Memory B cell (primary cell): ENCODE measurements around the gene SPINT3.
"Not testable (repeated sequence)": the region's sequence is repeated elsewhere in the genome, so short reads cannot be mapped to it uniquely, and the experiment has no call there.

Experiments used
- ATAC-seq: fragments of 150-1000 bp; cut with Tn5 transposase; 2 replicates; pipeline ENCODE4 v1.10.0; 2021; ENCODE audit warnings: low read depth, mild to moderate bottlenecking, moderate library complexity
- DNase-seq, 2 donors: peaks; one replicate each; pipeline ENCODE4 v3.0.0; 2022; ENCODE audit warnings: low spot score in 2 of 2
- H3K27ac Mint-ChIP-seq: one replicate; pipeline ENCODE4 v1.8.0; 2022; ENCODE audit warnings: mild to moderate bottlenecking, moderate library complexity, mixed read lengths
- H3K27me3 Mint-ChIP-seq: one replicate; pipeline ENCODE4 v1.8.0; 2022; ENCODE audit warnings: mixed read lengths
- H3K36me3 Mint-ChIP-seq: one replicate; pipeline ENCODE4 v1.8.0; 2022; ENCODE audit warnings: mild to moderate bottlenecking, mixed read lengths
- H3K4me1 Mint-ChIP-seq: one replicate; pipeline ENCODE4 v1.8.0; 2022; ENCODE audit warnings: mixed read lengths
- H3K4me3 Mint-ChIP-seq: one replicate; pipeline ENCODE4 v1.8.0; 2022; ENCODE audit warnings: mild to moderate bottlenecking, moderate library complexity, mixed read lengths
- H3K9me3 Mint-ChIP-seq: one replicate; pipeline ENCODE4 v1.8.0; 2022; ENCODE audit warnings: mixed read lengths

SPINT3 gene

DNA sequence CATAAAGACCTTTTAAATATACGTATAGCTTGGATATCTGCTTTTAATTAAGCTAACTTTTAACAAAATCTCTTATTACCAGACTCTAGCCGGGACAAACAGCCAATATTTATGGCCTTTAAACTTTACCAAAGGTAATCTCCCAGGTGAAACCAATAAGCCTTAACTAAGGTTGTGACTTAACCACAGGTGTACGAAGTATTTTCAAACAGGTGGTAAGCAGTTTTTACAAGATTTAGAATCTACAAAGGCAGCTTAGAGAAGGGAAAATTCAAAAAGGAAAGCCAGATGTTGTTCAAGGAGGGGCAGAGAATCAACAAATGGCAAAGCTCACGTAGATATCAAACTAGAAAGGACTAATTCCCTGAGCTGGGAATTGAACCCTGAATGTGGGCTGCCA is 30.0 kb downstream of the SPINT3 start:
- H3K36me3 Mint-ChIP-seq = no peaks in the 10 kb centered on the region
- no peaks in the 10 kb centered on the region for H3K9me3 Mint-ChIP-seq
- DNase-seq (no peak), ATAC-seq (no peak)
- H3K27me3 Mint-ChIP-seq = peaks cover 13% of the 10 kb centered on the region
- no peak overlapping the region for H3K27ac Mint-ChIP-seq
- no peak overlapping the region for H3K4me3 Mint-ChIP-seq
- peaks cover 2% of the 10 kb centered on the region for H3K4me1 Mint-ChIP-seq

DNA sequence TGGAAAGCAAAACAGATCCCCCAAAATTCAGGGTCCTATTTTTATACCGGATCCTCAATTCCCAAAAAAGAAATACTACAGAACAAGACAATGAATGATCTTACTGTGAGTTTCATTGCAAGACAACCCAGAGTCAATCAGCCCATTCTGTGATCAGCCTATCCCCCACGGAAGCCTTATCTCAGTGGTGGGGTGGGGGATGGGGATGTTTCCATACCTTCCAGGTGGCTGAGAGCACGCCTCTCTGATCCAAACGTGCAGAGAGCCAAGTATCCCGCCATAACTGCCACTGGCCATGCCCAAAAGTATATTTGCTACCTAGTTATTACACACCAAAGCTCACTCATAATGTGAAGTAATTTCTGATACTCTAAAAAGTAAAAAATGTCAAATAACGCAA is 30.7 kb downstream of the SPINT3 start:
- no peak overlapping the region for H3K4me3 Mint-ChIP-seq
- ATAC-seq = no peak

DNA sequence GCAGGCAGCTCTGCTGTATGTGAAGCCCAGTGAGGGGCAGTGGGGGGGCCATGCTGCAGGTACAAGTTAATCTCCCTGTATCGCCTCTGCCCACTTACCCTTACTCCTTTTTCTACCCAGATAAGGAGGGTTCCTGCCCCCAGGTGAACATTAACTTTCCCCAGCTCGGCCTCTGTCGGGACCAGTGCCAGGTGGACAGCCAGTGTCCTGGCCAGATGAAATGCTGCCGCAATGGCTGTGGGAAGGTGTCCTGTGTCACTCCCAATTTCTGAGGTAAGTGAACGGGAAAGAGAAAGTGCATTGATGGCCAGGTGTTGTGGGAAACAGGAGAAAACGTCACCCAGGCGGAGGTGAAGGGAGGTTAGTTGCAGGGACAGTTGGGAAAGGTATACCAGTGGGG is 35.6 kb downstream of the SPINT3 start:
- H3K4me1 Mint-ChIP-seq = no peaks in the 10 kb centered on the region
- H3K36me3 Mint-ChIP-seq = no peaks in the 10 kb centered on the region
- peaks cover 19% of the 10 kb centered on the region for H3K27me3 Mint-ChIP-seq
- no peak overlapping the region for H3K27ac Mint-ChIP-seq
- DNase-seq (no peak), ATAC-seq (no peak)
- H3K9me3 Mint-ChIP-seq = no peaks in the 10 kb centered on the region
- no peak overlapping the region for H3K4me3 Mint-ChIP-seq

More for the DNA sequence above, 30.7 kb downstream of the SPINT3 start:
- no peak for DNase-seq
- H3K27me3 Mint-ChIP-seq = peaks cover 17% of the 10 kb centered on the region
- H3K36me3 Mint-ChIP-seq = no peaks in the 10 kb centered on the region
- no peaks in the 10 kb centered on the region for H3K9me3 Mint-ChIP-seq
- peaks cover 2% of the 10 kb centered on the region for H3K4me1 Mint-ChIP-seq
- H3K27ac Mint-ChIP-seq = no peak overlapping the region

DNA sequence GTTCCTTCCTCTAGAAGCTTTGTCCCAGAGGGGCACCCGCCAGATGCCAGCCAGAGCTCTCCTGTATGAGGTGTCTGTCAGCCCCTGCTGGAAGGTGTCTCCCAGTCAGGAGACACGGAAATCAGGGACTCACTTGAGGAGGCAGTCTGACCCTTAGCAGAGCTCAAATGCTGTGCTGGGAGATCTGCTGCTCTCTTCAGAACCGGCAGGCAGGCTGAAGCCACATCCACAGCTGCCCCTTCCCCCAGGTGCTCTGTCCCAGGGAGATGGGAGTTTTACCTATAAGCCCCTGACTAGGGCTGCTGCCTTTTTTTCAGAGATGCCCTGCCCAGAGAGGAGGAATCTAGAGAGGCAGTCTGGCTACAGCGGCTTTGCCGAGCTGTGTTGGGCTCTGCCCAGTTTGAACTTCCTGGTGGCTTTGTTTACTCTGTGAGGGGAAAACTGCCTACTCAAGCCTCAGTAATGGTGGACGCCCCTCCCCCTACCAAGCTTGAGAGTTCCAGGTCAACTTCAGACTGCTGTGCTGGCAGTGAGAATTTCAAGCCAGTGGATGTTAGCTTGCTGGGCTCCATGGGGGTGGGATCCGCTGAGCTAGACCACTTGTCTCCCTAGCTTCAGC is 37.8 kb downstream of the SPINT3 start:
- peaks cover 32% of the 10 kb centered on the region for H3K27me3 Mint-ChIP-seq
- ATAC-seq, H3K9me3 Mint-ChIP-seq, DNase-seq, H3K4me1 Mint-ChIP-seq, H3K36me3 Mint-ChIP-seq, H3K27ac Mint-ChIP-seq, H3K4me3 Mint-ChIP-seq: not testable (repeated sequence)

DNA sequence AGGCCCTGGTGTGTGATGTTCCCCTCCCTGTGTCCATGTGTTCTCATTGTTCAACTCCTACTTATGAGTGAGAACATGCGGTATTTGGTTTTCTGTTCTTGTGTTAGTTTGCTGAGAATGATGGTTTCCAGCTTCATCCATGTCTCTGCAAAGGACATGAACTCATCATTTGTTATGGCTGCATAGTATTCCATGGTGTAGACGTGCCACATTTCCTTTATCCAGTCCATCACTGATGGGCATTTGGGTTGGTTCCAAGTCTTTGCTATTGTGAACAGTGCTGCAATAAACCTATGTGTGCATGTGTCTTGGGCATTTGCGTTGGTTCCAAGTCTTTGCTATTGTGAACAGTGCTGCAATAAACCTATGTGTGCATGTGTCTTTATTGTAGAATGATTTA is 43.1 kb downstream of the SPINT3 start:
- not testable (repeated sequence) for DNase-seq, H3K9me3 Mint-ChIP-seq, H3K4me3 Mint-ChIP-seq, ATAC-seq, H3K27ac Mint-ChIP-seq, H3K36me3 Mint-ChIP-seq
- Mint-ChIP-seq H3K4me1 (peaks cover 10% of the 10 kb centered on the region), H3K27me3 (peaks cover 23% of the 10 kb centered on the region)

DNA sequence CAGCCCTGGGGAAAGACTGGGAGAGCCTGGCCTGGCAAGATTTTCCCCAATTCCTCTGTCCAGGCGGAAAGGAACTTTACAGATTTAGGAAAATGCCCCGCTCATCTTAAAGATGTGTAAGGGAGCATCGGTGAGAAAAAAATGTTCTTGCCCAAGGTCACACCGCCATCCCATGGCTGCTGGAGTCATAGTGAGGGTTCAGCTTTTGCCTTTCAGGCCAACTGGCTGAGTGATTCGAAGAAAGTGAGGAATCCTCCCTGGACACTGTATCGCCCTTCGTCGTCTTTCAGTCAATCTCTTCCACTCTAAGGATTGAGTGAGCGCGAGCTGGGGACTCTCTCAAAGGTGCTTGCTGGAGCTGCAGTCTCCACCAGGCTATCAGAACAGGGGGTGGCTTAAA is 44.5 kb downstream of the SPINT3 start:
- H3K9me3 Mint-ChIP-seq = no peaks in the 10 kb centered on the region
- peak in 1 of 2 donors; percentile 13 for DNase-seq
- no peak overlapping the region for H3K27ac Mint-ChIP-seq
- peaks cover 23% of the 10 kb centered on the region for H3K27me3 Mint-ChIP-seq
- H3K4me1 Mint-ChIP-seq = peaks cover 10% of the 10 kb centered on the region
- peak; percentile 50 for ATAC-seq
- peak overlapping the region; percentile 58 for H3K4me3 Mint-ChIP-seq
- H3K36me3 Mint-ChIP-seq = no peaks in the 10 kb centered on the region

DNA sequence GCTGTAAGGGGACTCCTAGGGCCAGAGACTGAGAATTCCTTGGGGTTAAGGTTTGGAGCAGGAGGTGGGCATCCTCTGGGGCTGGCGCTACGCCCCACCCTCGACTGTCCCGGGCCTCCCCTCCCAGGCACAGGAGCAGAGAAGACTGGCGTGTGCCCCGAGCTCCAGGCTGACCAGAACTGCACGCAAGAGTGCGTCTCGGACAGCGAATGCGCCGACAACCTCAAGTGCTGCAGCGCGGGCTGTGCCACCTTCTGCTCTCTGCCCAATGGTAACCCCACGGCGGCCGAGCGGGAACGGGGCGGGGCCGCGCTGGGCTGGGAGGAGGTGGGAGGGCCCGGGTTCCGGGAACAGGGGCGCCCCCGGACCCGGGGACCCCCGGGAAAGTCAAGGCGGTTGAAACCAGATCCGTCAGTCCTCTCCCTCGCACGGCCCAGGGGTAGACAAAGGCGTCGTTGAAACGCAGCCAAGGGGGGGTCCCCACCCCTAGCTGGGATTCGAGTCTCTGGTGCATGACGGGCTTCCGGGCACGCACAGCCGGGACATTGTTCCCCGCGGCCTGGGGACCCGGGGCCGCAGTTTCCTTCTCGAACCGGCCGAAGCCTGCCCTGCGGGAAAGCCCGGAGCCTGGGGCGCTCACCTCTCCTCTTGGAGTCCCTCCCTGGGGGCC is 45.0 kb downstream of the SPINT3 start:
- Mint-ChIP-seq H3K4me1 (peaks cover 10% of the 10 kb centered on the region), H3K4me3 (peak overlapping the region; percentile 60), H3K27ac (no peak overlapping the region), H3K9me3 (no peaks in the 10 kb centered on the region), H3K27me3 (peaks cover 24% of the 10 kb centered on the region), H3K36me3 (no peaks in the 10 kb centered on the region)
- ATAC-seq (peak; percentile 59), DNase-seq (no peak)

DNA sequence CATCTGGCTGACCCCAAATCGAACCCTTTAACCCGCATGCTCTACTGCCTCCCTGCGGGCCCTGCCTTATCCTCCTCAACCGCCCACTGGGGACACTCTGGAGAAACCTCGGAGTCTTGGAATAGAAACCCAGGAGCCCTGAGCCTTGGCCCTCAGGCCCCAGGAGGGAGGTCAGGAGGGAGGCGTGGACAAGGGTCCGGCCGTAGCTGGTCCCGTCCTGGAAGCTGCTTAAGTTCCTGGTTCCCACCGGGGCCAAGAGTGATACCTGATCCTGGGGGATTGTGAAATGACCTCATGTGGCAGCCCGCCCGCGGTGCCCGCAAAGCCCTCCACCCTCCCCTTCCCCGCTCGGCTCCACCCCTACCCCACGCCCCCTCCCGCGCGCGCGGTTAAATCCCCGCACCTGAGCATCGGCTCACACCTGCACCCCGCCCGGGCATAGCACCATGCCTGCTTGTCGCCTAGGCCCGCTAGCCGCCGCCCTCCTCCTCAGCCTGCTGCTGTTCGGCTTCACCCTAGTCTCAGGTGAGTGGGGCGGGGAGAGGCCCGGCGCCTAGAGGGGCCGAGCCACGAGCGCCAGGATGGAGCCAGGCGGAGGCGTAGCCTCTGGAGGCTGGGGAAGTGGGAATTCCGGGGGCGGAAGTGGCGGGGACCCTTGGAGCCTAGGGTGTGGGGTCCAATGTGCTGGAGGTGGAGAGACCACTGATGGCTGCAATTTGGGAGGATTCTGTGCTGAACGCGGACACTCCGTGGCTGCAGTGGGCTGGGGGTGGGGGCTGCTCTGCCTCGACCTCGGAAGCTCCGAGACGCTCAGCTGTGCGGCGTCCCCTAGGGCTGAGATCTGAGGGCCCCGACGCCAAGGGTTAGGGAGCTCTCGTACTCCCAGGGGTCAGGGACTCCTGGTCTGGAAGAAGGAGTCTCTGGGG is 45.8 kb downstream of the SPINT3 start, which contains the start of gene WFDC2:
WFDC2 (plus strand) TSS at position 418 of the 926 bp plus-strand sequence; CDS start at position 447, 29 bp downstream.
- H3K4me3 Mint-ChIP-seq = peak within 1 kb of the TSS; percentile 60
- peaks cover 10% of the 10 kb centered on the region for H3K4me1 Mint-ChIP-seq
- no peak within 1 kb of the TSS for H3K27ac Mint-ChIP-seq
- no peaks in the 10 kb centered on the region for H3K36me3 Mint-ChIP-seq
- ATAC-seq (peak; percentile 41), DNase-seq (no peak)
- no peaks in the 10 kb centered on the region for H3K9me3 Mint-ChIP-seq
- H3K27me3 Mint-ChIP-seq = peaks cover 25% of the 10 kb centered on the region

DNA sequence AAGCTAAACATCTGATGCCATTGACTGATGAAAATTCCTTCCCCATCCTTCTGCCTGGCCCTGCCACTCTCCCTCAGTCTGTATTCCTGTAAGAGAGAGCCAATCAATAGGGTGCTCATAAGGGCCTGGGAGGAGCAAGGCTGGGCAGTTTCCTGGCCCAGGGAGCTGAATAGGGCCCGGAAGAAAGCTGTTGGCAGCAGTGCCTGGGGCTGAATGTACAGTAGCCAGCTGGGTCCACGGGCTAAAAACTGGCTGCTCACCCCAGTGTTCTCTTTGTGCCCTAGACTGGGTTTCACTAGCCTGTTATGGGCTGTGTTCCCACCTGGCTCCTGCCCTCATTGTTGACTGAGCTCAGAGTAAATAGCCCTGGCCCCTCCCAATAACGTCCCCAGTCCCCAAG is 47.6 kb downstream of the SPINT3 start:
- Mint-ChIP-seq H3K36me3 (no peaks in the 10 kb centered on the region), H3K4me3 (no peak overlapping the region), H3K4me1 (peaks cover 10% of the 10 kb centered on the region), H3K9me3 (no peaks in the 10 kb centered on the region), H3K27ac (no peak overlapping the region), H3K27me3 (peaks cover 14% of the 10 kb centered on the region)
- DNase-seq (no peak), ATAC-seq (no peak)

DNA sequence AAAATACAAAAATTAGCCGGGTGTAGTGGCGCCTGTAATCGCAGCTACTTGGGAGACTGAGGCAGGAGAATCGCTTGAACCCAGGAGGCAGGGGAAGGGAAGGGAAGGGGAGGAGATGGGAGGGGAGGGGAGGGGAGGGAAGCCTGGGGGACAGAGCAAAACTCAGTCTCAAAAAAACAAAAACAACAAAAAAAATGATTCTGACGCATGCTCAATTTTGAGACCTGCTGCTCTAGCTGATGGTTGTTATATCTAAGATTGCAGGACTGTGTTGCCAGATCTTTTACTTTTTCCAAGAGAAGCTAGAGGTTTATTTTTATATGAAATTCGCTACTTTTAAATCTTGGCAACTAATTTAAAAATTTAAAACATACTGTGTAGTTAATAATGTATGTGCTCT is 48.2 kb downstream of the SPINT3 start:
- Mint-ChIP-seq H3K4me1 (peaks cover 10% of the 10 kb centered on the region), H3K4me3 (no peak overlapping the region), H3K27me3 (peaks cover 11% of the 10 kb centered on the region), H3K27ac (no peak overlapping the region), H3K36me3 (no peaks in the 10 kb centered on the region), H3K9me3 (no peaks in the 10 kb centered on the region)
- DNase-seq (no peak), ATAC-seq (no peak)

DNA sequence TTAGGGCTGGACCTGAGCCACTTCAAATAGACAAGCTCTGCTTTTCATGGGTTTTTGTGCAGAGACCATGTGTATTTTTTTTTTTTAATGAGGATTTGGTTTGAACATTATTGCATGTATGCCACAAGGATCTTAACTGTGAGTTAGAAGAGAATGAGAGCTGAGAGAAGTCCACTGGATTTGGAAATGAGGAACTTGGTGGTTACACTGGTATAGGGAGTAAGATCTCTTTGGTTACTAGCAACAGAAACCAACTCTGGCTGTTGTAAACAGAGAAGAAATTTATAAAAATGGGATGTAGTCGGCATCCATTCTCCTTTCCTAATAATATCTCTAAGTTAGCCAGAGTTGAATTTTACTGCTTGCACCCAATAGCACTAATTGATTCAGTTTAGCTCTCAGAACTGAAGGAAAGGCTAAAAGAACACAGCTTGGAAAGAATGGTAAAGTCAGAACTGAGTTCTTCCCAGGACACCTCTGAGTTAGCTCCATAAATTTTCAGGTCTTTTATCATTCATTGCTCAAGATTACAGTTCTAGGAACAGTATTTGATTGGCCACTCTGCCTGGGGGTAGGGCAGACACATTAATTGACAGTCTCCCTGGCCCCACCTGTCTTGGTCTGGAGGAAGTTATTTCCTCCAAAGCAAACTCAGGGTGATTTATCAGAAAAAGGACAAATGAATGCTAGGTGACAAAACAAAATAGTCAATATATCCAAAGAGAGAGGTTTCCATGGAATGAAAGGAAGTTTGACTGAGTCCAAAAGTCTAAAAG is 49.7 kb downstream of the SPINT3 start:
- Mint-ChIP-seq H3K4me3 (no peak overlapping the region), H3K36me3 (no peaks in the 10 kb centered on the region), H3K27ac (no peak overlapping the region), H3K27me3 (peaks cover 4% of the 10 kb centered on the region), H3K9me3 (no peaks in the 10 kb centered on the region), H3K4me1 (peaks cover 4% of the 10 kb centered on the region)
- DNase-seq (no peak), ATAC-seq (no peak)

DNA sequence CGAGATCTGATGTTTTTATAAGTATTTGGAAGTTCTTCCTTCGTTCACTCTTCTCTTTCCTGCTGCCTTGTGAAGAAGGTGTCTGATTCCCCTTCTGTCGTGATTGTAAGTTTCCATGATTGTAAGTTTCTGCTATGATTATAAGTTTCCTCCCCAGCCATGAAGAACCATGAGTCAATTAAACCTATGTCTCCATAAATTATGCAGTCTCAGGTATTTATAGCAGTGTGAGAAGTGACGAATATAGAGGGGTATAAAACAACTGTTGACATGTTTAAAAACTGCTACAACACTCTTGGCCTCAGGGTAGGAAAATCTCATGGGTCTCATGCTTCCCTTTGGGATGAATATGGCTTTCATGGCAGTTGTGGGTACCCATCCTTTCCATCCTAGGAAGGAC is 51.7 kb downstream of the SPINT3 start:
- Mint-ChIP-seq H3K27ac (no peak overlapping the region), H3K4me1 (no peaks in the 10 kb centered on the region), H3K9me3 (no peaks in the 10 kb centered on the region), H3K36me3 (no peaks in the 10 kb centered on the region), H3K27me3 (peaks cover 3% of the 10 kb centered on the region), H3K4me3 (no peak overlapping the region)
- no peak for ATAC-seq
- DNase-seq = no peak

DNA sequence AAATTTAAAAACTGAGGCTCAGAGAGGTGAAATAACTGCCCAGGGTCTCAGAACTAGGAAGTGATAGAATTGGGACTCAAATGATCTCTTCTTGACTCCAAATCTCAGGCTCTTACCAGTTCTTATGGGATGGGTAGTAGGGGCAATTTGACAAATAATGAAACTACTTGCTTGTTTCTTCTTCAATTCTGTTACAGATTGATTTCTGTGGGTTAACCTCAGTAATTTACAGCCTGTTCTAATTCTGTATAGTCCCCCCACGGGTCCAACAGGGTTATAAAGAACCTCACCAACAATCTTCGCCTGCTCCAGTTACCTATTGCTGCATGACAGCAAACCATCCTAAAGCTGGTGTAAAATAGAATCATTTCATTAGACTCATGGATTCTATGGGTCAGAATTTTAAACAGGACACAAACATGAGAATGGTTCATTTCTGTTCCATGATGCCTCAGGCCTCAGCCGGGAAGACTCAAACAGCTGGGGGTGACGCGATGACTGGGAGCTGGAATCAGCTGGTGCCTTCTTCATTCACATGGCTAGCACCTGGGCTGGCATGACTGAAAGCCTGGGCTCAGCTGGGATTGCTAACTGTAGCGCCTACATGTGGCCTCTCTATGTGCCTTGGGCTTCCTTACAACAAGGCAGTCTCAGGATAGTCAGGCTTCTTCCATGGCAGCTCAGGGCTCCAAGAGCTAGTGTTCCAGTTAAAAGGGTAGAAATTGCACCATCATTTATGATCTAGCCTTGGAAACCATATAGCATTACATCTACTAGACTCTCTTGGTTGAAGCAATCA is 52.5 kb downstream of the SPINT3 start:
- Mint-ChIP-seq H3K4me3 (no peak overlapping the region), H3K9me3 (no peaks in the 10 kb centered on the region), H3K27ac (no peak overlapping the region), H3K36me3 (no peaks in the 10 kb centered on the region), H3K27me3 (peaks cover 2% of the 10 kb centered on the region), H3K4me1 (no peaks in the 10 kb centered on the region)
- ATAC-seq (no peak), DNase-seq (no peak)
